HG03439 (cell line): ENCODE data around the gene GJA9.
"Not testable (repeated sequence)": the region's sequence is repeated elsewhere in the genome, so short reads cannot be mapped to it uniquely, and the experiment has no call there.

Experiments
- ATAC-seq: cut with Tn5 transposase; IDR thresholded peaks from one replicate; pipeline ENCODE4 v1.9.1; 2021; ENCODE audit warnings: mild to moderate bottlenecking, moderate library complexity; ENCODE audit not compliant: unreplicated experiment

The GJA9 gene

GRCh38 chr1:38881487-38881886 lies at the start of gene GJA9:
Gene GJA9, minus strand, starts transcription at chr1:38881587. Its CDS starts 5,489 bp downstream, at chr1:38876098.
- no peak for ATAC-seq

GRCh38 chr1:38929476-38929875 lies 48.1 kb upstream of the GJA9 start:
- ATAC-seq: no peak

- ATAC-seq: no peak
These were observed 47.7 kb upstream of the GJA9 start for GRCh38 chr1:38929054-38929453.

GRCh38 chr1:38926091-38926490 lies 44.7 kb upstream of the GJA9 start:
- ATAC-seq: no peak

GRCh38 chr1:38925391-38925790 lies 44.0 kb upstream of the GJA9 start:
- no peak for ATAC-seq

- no peak for ATAC-seq
These were observed 42.2 kb upstream of the GJA9 start for GRCh38 chr1:38923607-38924006.

- no peak for ATAC-seq
These were observed 37.7 kb upstream of the GJA9 start for GRCh38 chr1:38919130-38919529.

- no peak for ATAC-seq
These were observed 37.2 kb upstream of the GJA9 start for GRCh38 chr1:38918568-38918967.

- no peak for ATAC-seq
These were observed 36.4 kb upstream of the GJA9 start for GRCh38 chr1:38917772-38918171.

GRCh38 chr1:38917337-38917736 lies 36.0 kb upstream of the GJA9 start:
- ATAC-seq: no peak

GRCh38 chr1:38915352-38915948 lies 34.1 kb upstream of the GJA9 start:
- ATAC-seq: no peak

GRCh38 chr1:38914908-38915307 lies 33.5 kb upstream of the GJA9 start:
- not testable (repeated sequence) for ATAC-seq

- no peak for ATAC-seq
These were observed 27.4 kb upstream of the GJA9 start for GRCh38 chr1:38908821-38909220.

- ATAC-seq: no peak
These were observed 24.6 kb upstream of the GJA9 start for GRCh38 chr1:38905985-38906384.

- no peak for ATAC-seq
These were observed 18.2 kb upstream of the GJA9 start for GRCh38 chr1:38899560-38899959.

- ATAC-seq: no peak
These were observed 17.4 kb upstream of the GJA9 start for GRCh38 chr1:38898653-38899230.

- ATAC-seq: no peak
These were observed 14.8 kb upstream of the GJA9 start for GRCh38 chr1:38896169-38896568.

- no peak for ATAC-seq
These were observed 11.6 kb upstream of the GJA9 start for GRCh38 chr1:38892976-38893375.

- ATAC-seq: no peak
These were observed 10.4 kb upstream of the GJA9 start for GRCh38 chr1:38891753-38892152.

- no peak for ATAC-seq
These were observed 8.2 kb upstream of the GJA9 start for GRCh38 chr1:38889589-38889988.

- no peak for ATAC-seq
These were observed 7.3 kb upstream of the GJA9 start for GRCh38 chr1:38888423-38889333.

- no peak for ATAC-seq
These were observed 3.7 kb upstream of the GJA9 start for GRCh38 chr1:38885092-38885491.
